OCI-LY1 (cell line): ENCODE results near the gene TEAD3.

ENCODE experiments used
- EZH2 ChIP-seq: fragments of 200-600 bp; sonication (generic), shearing (Covaris generic); IDR thresholded peaks from 2 replicates; pipeline ENCODE4 v1.8.0; 2017; ENCODE audit warnings: borderline replicate concordance, mixed run types, mild to moderate bottlenecking, antibody characterized with exemption, low read length, moderate library complexity, mixed read lengths
- TF ChIP-seq, protein P1 (sequence below): fragments of 200-600 bp; sonication (generic), shearing (Covaris generic); IDR thresholded peaks from 2 replicates; pipeline ENCODE4 v1.5.1; 2017; ENCODE audit warnings: mild to moderate bottlenecking, antibody characterized with exemption, low read length, moderate library complexity, mixed read lengths

DNA sequence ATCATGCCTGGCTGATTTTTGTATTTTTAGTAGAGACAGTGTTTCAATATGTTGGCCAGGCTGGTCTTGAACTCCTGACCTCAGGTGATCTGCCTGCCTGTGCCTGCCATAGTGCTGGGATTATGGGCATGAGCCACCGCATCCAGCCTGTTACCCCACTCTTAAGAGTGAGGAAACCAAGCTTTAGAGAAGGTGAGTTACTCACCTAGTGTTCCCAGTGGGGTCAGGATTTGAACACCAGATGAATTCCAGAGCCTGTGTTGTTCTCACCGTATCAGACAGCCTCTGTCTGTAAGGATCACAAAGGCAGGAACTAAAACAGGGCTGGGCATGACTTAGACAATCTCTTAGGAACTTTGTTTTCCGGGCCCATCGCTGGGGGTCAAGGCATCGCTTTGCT, 54.2 kb downstream of the TEAD3 start:
- no peak for TF ChIP-seq EZH2
- TF ChIP-seq, protein P1, sequence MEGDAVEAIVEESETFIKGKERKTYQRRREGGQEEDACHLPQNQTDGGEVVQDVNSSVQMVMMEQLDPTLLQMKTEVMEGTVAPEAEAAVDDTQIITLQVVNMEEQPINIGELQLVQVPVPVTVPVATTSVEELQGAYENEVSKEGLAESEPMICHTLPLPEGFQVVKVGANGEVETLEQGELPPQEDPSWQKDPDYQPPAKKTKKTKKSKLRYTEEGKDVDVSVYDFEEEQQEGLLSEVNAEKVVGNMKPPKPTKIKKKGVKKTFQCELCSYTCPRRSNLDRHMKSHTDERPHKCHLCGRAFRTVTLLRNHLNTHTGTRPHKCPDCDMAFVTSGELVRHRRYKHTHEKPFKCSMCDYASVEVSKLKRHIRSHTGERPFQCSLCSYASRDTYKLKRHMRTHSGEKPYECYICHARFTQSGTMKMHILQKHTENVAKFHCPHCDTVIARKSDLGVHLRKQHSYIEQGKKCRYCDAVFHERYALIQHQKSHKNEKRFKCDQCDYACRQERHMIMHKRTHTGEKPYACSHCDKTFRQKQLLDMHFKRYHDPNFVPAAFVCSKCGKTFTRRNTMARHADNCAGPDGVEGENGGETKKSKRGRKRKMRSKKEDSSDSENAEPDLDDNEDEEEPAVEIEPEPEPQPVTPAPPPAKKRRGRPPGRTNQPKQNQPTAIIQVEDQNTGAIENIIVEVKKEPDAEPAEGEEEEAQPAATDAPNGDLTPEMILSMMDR, result no peak
